ENCODE data around the gene SH3TC1.

DNA sequence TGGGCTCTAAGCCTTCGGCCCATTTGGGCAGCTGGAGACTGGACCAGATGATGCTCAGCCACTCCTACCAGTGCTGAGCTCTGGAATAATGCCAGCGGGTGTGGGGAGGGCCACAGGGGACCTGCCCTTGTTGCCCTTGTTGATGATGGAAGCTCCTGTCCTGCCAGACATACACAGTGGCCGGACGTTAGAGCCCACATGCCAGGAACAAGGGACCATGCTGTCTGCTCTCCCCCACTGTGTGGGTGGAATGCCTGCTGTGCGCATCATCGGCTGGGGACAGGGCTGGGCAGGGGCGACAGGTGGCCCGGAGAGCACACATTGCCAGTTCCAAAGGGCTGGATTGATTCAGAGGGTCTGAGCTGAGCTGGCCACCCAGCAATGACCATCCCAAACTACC, 42.5 kb upstream of the SH3TC1 start:
- TF ChIP-seq JUND (CRISPR knock-in tag; IDR thresholded peaks at IDR 0.05), result no peak
- no peak for TF ChIP-seq ATF7-NPFF (CRISPR knock-in tag; IDR thresholded peaks at IDR 0.05; ENCODE audit: low read depth)
- TF ChIP-seq CENPT (CRISPR knock-in tag; IDR thresholded peaks at IDR 0.05; ENCODE audit: low read depth), result no peak
- TF ChIP-seq, protein P1, sequence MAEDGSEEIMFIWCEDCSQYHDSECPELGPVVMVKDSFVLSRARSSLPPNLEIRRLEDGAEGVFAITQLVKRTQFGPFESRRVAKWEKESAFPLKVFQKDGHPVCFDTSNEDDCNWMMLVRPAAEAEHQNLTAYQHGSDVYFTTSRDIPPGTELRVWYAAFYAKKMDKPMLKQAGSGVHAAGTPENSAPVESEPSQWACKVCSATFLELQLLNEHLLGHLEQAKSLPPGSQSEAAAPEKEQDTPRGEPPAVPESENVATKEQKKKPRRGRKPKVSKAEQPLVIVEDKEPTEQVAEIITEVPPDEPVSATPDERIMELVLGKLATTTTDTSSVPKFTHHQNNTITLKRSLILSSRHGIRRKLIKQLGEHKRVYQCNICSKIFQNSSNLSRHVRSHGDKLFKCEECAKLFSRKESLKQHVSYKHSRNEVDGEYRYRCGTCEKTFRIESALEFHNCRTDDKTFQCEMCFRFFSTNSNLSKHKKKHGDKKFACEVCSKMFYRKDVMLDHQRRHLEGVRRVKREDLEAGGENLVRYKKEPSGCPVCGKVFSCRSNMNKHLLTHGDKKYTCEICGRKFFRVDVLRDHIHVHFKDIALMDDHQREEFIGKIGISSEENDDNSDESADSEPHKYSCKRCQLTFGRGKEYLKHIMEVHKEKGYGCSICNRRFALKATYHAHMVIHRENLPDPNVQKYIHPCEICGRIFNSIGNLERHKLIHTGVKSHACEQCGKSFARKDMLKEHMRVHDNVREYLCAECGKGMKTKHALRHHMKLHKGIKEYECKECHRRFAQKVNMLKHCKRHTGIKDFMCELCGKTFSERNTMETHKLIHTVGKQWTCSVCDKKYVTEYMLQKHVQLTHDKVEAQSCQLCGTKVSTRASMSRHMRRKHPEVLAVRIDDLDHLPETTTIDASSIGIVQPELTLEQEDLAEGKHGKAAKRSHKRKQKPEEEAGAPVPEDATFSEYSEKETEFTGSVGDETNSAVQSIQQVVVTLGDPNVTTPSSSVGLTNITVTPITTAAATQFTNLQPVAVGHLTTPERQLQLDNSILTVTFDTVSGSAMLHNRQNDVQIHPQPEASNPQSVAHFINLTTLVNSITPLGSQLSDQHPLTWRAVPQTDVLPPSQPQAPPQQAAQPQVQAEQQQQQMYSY (CRISPR knock-in tag; IDR thresholded peaks at IDR 0.05), result no peak
- no peak for TF ChIP-seq HNRNPH1 (optimal IDR thresholded peaks at IDR 0.05; ENCODE audit: low read depth, low read length)
- TF ChIP-seq, protein P2, sequence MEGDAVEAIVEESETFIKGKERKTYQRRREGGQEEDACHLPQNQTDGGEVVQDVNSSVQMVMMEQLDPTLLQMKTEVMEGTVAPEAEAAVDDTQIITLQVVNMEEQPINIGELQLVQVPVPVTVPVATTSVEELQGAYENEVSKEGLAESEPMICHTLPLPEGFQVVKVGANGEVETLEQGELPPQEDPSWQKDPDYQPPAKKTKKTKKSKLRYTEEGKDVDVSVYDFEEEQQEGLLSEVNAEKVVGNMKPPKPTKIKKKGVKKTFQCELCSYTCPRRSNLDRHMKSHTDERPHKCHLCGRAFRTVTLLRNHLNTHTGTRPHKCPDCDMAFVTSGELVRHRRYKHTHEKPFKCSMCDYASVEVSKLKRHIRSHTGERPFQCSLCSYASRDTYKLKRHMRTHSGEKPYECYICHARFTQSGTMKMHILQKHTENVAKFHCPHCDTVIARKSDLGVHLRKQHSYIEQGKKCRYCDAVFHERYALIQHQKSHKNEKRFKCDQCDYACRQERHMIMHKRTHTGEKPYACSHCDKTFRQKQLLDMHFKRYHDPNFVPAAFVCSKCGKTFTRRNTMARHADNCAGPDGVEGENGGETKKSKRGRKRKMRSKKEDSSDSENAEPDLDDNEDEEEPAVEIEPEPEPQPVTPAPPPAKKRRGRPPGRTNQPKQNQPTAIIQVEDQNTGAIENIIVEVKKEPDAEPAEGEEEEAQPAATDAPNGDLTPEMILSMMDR (CRISPR knock-in tag; IDR thresholded peaks at IDR 0.05), result no peak
- no peak for TF ChIP-seq SP2 (CRISPR knock-in tag; IDR thresholded peaks at IDR 0.05)
- no peak for TF ChIP-seq SIX1 (CRISPR knock-in tag; IDR thresholded peaks at IDR 0.05; ENCODE audit: borderline replicate concordance)
- TF ChIP-seq MAZ (IDR thresholded peaks at IDR 0.05; ENCODE audit: borderline replicate concordance, low read depth, low read length), result no peak
- TF ChIP-seq MAZ (CRISPR knock-in tag; IDR thresholded peaks at IDR 0.05; ENCODE audit: low read depth), result no peak
- TF ChIP-seq, protein P3, sequence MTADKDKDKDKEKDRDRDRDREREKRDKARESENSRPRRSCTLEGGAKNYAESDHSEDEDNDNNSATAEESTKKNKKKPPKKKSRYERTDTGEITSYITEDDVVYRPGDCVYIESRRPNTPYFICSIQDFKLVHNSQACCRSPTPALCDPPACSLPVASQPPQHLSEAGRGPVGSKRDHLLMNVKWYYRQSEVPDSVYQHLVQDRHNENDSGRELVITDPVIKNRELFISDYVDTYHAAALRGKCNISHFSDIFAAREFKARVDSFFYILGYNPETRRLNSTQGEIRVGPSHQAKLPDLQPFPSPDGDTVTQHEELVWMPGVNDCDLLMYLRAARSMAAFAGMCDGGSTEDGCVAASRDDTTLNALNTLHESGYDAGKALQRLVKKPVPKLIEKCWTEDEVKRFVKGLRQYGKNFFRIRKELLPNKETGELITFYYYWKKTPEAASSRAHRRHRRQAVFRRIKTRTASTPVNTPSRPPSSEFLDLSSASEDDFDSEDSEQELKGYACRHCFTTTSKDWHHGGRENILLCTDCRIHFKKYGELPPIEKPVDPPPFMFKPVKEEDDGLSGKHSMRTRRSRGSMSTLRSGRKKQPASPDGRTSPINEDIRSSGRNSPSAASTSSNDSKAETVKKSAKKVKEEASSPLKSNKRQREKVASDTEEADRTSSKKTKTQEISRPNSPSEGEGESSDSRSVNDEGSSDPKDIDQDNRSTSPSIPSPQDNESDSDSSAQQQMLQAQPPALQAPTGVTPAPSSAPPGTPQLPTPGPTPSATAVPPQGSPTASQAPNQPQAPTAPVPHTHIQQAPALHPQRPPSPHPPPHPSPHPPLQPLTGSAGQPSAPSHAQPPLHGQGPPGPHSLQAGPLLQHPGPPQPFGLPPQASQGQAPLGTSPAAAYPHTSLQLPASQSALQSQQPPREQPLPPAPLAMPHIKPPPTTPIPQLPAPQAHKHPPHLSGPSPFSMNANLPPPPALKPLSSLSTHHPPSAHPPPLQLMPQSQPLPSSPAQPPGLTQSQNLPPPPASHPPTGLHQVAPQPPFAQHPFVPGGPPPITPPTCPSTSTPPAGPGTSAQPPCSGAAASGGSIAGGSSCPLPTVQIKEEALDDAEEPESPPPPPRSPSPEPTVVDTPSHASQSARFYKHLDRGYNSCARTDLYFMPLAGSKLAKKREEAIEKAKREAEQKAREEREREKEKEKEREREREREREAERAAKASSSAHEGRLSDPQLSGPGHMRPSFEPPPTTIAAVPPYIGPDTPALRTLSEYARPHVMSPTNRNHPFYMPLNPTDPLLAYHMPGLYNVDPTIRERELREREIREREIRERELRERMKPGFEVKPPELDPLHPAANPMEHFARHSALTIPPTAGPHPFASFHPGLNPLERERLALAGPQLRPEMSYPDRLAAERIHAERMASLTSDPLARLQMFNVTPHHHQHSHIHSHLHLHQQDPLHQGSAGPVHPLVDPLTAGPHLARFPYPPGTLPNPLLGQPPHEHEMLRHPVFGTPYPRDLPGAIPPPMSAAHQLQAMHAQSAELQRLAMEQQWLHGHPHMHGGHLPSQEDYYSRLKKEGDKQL (CRISPR knock-in tag; IDR thresholded peaks at IDR 0.05; ENCODE audit: low read depth), result no peak
- TF ChIP-seq, protein P4, sequence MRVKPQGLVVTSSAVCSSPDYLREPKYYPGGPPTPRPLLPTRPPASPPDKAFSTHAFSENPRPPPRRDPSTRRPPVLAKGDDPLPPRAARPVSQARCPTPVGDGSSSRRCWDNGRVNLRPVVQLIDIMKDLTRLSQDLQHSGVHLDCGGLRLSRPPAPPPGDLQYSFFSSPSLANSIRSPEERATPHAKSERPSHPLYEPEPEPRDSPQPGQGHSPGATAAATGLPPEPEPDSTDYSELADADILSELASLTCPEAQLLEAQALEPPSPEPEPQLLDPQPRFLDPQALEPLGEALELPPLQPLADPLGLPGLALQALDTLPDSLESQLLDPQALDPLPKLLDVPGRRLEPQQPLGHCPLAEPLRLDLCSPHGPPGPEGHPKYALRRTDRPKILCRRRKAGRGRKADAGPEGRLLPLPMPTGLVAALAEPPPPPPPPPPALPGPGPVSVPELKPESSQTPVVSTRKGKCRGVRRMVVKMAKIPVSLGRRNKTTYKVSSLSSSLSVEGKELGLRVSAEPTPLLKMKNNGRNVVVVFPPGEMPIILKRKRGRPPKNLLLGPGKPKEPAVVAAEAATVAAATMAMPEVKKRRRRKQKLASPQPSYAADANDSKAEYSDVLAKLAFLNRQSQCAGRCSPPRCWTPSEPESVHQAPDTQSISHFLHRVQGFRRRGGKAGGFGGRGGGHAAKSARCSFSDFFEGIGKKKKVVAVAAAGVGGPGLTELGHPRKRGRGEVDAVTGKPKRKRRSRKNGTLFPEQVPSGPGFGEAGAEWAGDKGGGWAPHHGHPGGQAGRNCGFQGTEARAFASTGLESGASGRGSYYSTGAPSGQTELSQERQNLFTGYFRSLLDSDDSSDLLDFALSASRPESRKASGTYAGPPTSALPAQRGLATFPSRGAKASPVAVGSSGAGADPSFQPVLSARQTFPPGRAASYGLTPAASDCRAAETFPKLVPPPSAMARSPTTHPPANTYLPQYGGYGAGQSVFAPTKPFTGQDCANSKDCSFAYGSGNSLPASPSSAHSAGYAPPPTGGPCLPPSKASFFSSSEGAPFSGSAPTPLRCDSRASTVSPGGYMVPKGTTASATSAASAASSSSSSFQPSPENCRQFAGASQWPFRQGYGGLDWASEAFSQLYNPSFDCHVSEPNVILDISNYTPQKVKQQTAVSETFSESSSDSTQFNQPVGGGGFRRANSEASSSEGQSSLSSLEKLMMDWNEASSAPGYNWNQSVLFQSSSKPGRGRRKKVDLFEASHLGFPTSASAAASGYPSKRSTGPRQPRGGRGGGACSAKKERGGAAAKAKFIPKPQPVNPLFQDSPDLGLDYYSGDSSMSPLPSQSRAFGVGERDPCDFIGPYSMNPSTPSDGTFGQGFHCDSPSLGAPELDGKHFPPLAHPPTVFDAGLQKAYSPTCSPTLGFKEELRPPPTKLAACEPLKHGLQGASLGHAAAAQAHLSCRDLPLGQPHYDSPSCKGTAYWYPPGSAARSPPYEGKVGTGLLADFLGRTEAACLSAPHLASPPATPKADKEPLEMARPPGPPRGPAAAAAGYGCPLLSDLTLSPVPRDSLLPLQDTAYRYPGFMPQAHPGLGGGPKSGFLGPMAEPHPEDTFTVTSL (CRISPR knock-in tag; IDR thresholded peaks at IDR 0.05; ENCODE audit: borderline replicate concordance), result no peak
- no peak for TF ChIP-seq JUNB (CRISPR knock-in tag; IDR thresholded peaks at IDR 0.05; ENCODE audit: borderline replicate concordance)

All from HepG2 (cell line).